Osteoblast (primary cell): ENCODE data around the gene LRRC28. TPM values are rescaled to one million over a fixed set of nuclear protein-coding genes. Genes with fewer than 3 reads are reported as not detected.

Source experiments
- DNase-seq: peaks from one replicate; pipeline ENCODE4 v3.0.0; 2011; ENCODE audit warnings: low spot score, mixed read lengths; ENCODE audit not compliant: insufficient read length; ENCODE audit errors: missing footprints
- H2AFZ ChIP-seq: 2 replicates; pipeline ENCODE4 v1.6.0; 2011; ENCODE audit warnings: mild to moderate bottlenecking, low read length
- H3K27ac ChIP-seq: 2 replicates; pipeline ENCODE4 v1.5.1; 2011; ENCODE audit warnings: mild to moderate bottlenecking, low read depth, low read length, moderate library complexity
- H3K27me3 ChIP-seq: 2 replicates; pipeline ENCODE4 v1.6.0; 2012; ENCODE audit warnings: mild to moderate bottlenecking, control low read depth, inconsistent platforms, low read length, moderate library complexity; ENCODE audit not compliant: insufficient read depth
- H3K36me3 ChIP-seq: 2 replicates; pipeline ENCODE4 v1.5.1; 2011; ENCODE audit warnings: mild to moderate bottlenecking, low read length, control low read depth, moderate library complexity; ENCODE audit not compliant: insufficient read depth
- H3K4me1 ChIP-seq: 2 replicates; pipeline ENCODE4 v1.5.1; 2011; ENCODE audit warnings: mild to moderate bottlenecking, low read length, control low read depth, moderate library complexity; ENCODE audit not compliant: insufficient read depth
- H3K4me2 ChIP-seq: 2 replicates; pipeline ENCODE4 v1.6.0; 2011; ENCODE audit warnings: mild to moderate bottlenecking, low read length; ENCODE audit not compliant: insufficient read depth
- H3K4me3 ChIP-seq: fragments of 200-600 bp; sonication (generic); 3 replicates; pipeline ENCODE4 v1.5.1; 2012; ENCODE audit warnings: mild to moderate bottlenecking, low read length, inconsistent platforms; ENCODE audit not compliant: insufficient read depth
- H3K79me2 ChIP-seq: 2 replicates; pipeline ENCODE4 v1.6.0; 2012; ENCODE audit warnings: mild to moderate bottlenecking, low read length, control low read depth, inconsistent platforms; ENCODE audit not compliant: insufficient read depth
- H3K9me3 ChIP-seq: 2 replicates; pipeline ENCODE4 v1.5.1; 2011; ENCODE audit warnings: low read depth, low read length, control low read depth
- H4K20me1 ChIP-seq: 2 replicates; pipeline ENCODE4 v1.6.0; 2012; ENCODE audit warnings: mild to moderate bottlenecking, low read length, control low read depth; ENCODE audit not compliant: insufficient read depth
- total RNA-seq: library from RNA; depleted of rRNA; stranded (reverse); fragments of >200 nt; gene quantifications from 2 replicates; pipeline ENCODE4 v1.2.3, GENCODE V29; 2012
- TF ChIP-seq, protein P1 (sequence below): IDR thresholded peaks from 2 replicates; pipeline ENCODE4 v1.5.1; 2011; ENCODE audit warnings: mild to moderate bottlenecking, low read depth, low read length, moderate library complexity; ENCODE audit errors: extremely low read depth

Gene LRRC28
- total RNA-seq, 1 donor, result 32.6 TPM

DNA sequence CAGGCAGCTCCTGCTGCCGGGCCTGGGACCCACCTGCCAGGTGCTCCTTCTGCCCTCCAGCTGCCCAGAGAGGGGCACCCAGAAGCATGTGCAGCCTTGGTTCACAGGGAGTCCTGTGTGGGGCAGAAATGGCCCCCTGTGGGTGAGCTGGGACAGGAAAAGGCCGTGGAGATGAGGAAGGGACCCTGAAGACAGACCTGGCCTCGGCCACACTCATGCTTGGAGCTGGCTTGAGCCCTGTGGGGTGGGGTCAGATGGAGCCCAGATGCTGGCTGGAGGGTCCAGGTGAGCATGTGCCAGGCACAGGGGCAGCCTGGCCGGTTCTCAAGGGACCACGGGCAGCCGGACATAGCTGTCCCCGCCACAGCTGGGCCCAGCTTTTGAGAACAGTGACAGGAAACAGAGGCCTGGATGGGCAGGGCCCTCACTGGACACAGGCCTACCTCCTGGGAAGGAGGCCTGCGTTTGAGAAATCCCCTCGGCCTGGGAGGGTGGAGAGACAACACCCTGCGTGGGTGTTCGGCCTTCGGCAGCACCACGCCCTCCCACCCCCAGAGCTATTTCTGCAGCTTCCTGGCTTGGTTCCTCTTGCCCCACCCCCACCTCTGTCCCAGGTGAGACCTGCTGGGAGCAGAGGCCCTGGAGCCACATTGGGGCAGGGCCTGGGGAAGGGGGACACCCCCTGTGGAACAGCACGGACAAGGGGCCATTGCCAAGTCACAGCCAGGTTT lies 181.9 kb downstream of the LRRC28 start:
- H3K4me3 ChIP-seq, result no peak overlapping the region
- no peaks in the 10 kb centered on the region for H3K79me2 ChIP-seq
- H3K27ac ChIP-seq, result no peak overlapping the region
- no peaks in the 10 kb centered on the region for H3K36me3 ChIP-seq
- TF ChIP-seq, protein P1, sequence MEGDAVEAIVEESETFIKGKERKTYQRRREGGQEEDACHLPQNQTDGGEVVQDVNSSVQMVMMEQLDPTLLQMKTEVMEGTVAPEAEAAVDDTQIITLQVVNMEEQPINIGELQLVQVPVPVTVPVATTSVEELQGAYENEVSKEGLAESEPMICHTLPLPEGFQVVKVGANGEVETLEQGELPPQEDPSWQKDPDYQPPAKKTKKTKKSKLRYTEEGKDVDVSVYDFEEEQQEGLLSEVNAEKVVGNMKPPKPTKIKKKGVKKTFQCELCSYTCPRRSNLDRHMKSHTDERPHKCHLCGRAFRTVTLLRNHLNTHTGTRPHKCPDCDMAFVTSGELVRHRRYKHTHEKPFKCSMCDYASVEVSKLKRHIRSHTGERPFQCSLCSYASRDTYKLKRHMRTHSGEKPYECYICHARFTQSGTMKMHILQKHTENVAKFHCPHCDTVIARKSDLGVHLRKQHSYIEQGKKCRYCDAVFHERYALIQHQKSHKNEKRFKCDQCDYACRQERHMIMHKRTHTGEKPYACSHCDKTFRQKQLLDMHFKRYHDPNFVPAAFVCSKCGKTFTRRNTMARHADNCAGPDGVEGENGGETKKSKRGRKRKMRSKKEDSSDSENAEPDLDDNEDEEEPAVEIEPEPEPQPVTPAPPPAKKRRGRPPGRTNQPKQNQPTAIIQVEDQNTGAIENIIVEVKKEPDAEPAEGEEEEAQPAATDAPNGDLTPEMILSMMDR, result no peak
- no peak for DNase-seq
- H3K4me2 ChIP-seq, result no peak overlapping the region
- H4K20me1 ChIP-seq, result no peaks in the 10 kb centered on the region
- no peaks in the 10 kb centered on the region for H3K27me3 ChIP-seq
- no peaks in the 10 kb centered on the region for H3K9me3 ChIP-seq
- H2AFZ ChIP-seq, result no peak overlapping the region
- H3K4me1 ChIP-seq, result no peaks in the 10 kb centered on the region

DNA sequence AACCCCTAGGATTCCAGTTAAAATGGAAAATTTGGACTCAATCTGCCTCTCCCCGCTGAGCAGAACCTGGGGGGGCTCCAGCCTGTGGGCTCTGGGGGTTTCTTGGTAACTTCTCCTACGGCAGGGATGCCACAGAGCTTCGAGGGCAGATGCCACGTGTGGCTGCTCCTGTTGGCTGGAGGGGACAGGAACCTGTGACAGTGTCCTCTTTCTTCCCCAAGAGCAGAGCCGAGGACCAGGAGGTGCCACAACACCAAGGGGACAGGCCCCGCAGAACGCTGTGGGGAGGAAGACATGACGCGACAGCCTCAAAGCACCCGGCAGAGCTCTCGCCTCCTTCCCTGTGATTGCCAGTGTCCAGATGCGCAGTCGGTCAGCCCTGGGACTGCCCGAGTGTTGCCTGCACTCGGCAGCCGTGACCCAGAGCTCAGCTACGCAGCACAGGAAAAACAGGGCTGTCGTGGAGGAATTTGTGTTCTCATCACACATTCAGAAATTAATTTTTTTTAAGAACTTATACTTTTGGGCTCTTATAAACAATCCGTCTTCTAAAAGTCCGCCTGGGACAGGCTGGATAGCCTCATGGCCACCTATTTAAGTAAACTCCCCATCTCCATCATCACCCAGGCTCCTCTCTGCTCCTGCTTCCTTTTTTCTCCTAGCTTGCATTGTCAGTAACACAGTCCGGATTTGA lies 182.6 kb downstream of the LRRC28 start:
- Histone ChIP-seq H3K4me1 (no peaks in the 10 kb centered on the region), H2AFZ (no peak overlapping the region)
- DNase-seq, result no peak

DNA sequence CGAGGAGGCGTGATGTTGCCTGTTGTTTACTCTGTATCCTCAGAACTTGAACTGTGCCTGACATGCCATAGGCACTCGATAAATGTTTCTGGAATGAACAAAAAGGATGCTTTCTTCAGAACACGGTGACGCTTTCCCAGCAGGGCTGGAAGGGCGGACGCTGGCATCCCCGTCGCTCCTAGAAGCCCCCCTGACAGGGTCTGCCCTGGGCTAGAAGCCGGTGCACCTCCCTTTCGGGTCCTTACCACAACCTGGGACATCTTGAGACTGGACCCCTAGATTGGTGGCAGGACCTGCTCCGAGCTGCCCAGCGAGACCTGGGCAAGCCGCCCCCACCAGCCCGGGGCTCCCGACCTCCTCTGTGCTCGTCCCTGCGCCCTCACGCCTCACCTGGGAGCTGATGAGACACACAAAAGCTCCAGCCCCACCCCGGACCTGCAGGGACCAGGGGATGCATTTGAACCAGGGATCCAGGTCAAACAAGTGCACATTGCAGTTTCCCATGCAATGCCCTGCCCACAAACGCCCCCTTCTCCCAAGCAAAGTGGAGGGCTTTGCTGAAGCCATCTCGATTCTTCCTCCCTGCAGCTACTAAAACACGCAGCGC lies 183.3 kb downstream of the LRRC28 start:
- Histone ChIP-seq H3K27me3 (no peaks in the 10 kb centered on the region), H3K4me3 (no peak overlapping the region), H2AFZ (no peak overlapping the region), H3K9me3 (no peaks in the 10 kb centered on the region), H3K36me3 (no peaks in the 10 kb centered on the region), H3K4me1 (no peaks in the 10 kb centered on the region), H3K27ac (no peak overlapping the region), H4K20me1 (no peaks in the 10 kb centered on the region), H3K79me2 (no peaks in the 10 kb centered on the region), H3K4me2 (no peak overlapping the region)
- DNase-seq, result no peak
- TF ChIP-seq, protein P1, result no peak

More for the DNA sequence above, 182.6 kb downstream of the LRRC28 start:
- Histone ChIP-seq H3K27ac (no peak overlapping the region), H3K4me3 (no peak overlapping the region), H4K20me1 (no peaks in the 10 kb centered on the region), H3K36me3 (no peaks in the 10 kb centered on the region), H3K79me2 (no peaks in the 10 kb centered on the region), H3K27me3 (no peaks in the 10 kb centered on the region), H3K9me3 (no peaks in the 10 kb centered on the region), H3K4me2 (no peak overlapping the region)
- TF ChIP-seq, protein P1, result no peak
